C4-2B (cell line): ENCODE measurements around the gene GMFB.

Experiments used
- ZFX ChIP-seq: fragments of 450-650 bp; IDR thresholded peaks from 2 replicates; pipeline ENCODE4 v1.6.1; 2017
- TF ChIP-seq, protein P1 (sequence below): fragments of 450-650 bp; conservative IDR thresholded peaks from 2 replicates; pipeline ENCODE4 v1.5.1; 2017; ENCODE audit warnings: mild to moderate bottlenecking

DNA sequence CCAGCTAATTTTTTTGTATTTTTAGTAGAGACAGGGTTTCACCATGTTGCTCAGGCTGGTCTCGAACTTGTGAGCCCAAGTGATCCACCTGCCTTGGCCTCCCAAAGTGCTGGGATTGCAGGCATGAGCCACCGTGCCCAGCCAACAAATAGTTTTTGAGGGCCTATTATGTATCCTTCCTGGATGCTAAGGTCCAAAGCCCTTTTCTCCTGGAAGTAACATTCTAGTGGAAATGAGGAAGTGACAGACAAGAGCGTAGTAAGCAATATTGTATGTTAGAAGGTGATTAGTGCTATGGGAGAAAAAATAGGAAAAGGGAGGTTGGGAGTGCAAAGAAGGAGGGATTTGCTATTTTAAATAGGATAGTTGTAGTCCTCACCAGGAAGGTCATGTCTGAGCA, 12.0 kb upstream of the GMFB start:
- TF ChIP-seq, protein P1, sequence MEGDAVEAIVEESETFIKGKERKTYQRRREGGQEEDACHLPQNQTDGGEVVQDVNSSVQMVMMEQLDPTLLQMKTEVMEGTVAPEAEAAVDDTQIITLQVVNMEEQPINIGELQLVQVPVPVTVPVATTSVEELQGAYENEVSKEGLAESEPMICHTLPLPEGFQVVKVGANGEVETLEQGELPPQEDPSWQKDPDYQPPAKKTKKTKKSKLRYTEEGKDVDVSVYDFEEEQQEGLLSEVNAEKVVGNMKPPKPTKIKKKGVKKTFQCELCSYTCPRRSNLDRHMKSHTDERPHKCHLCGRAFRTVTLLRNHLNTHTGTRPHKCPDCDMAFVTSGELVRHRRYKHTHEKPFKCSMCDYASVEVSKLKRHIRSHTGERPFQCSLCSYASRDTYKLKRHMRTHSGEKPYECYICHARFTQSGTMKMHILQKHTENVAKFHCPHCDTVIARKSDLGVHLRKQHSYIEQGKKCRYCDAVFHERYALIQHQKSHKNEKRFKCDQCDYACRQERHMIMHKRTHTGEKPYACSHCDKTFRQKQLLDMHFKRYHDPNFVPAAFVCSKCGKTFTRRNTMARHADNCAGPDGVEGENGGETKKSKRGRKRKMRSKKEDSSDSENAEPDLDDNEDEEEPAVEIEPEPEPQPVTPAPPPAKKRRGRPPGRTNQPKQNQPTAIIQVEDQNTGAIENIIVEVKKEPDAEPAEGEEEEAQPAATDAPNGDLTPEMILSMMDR, result no peak
- TF ChIP-seq ZFX, result no peak
